Measurements from ENCODE around the gene RPL36A. TPM values are rescaled to one million over a fixed set of nuclear protein-coding genes. Genes with fewer than 3 reads are reported as not detected.

RPL36A gene
- total and polyA plus RNA-seq, 2 of the 13 experiments (the other 11 are each of a cell fraction or from before 2014, with no cell fraction given) = 1,152 to 1,716 TPM

DNA sequence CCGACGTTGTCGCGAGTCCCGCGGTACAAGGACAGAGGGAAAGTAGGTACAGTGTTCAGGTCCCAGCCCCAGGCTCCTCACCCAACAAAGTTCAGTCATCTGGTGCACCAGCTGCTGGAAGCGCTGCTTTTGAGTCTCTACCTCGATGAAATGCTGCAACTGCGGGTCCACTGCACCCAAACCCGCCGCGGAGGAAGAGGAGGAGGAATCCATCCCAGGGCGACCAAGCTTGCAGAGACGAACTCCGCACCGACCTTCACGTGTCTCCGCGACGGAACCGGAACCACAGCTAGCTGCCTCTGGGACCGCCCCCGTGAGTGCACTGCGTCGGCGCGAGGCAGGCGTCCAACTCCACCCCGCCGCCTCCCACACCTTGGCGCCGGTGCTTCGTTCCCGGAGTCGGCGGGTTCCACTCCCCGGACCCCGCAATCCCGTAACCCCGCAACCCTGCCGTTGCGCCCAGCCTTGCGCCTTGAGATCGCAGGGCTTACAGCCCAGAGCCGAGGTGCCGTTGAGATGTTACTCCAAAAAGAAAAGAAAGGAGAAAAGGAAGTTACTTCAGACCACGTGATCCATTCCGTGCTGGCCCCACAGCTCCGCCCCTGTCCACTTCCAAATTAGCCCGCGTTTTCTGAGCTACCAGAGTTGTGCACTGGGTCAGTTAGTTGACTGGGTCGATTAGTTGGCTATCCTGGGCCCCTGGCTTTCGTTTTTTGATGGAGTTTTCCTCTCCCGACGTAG, 42.2 kb upstream of the RPL36A start, which contains the start of gene TIMM8A (continued):
- TF ChIP-seq ZNF710 (CRISPR knock-in tag; IDR thresholded peaks at IDR 0.05; ENCODE audit: borderline replicate concordance) = no peak
- peak; percentile 72; the same call in 1 of the 2 replicates for TF ChIP-seq MXD1 (CRISPR knock-in tag; IDR thresholded peaks at IDR 0.05)
- TF ChIP-seq ZNF136 (CRISPR knock-in tag; IDR thresholded peaks at IDR 0.05; ENCODE audit: low read depth) = no peak
- no peak; the same call in 1 of the 2 replicates for TF ChIP-seq PATZ1 (CRISPR knock-in tag; IDR thresholded peaks at IDR 0.05)
- TF ChIP-seq MED13 (CRISPR knock-in tag; IDR thresholded peaks at IDR 0.05) = no peak
- no peak for TF ChIP-seq ZFP90 (CRISPR knock-in tag; IDR thresholded peaks at IDR 0.05; ENCODE audit: borderline replicate concordance)
- no peak for TF ChIP-seq NPAS2 (CRISPR knock-in tag; IDR thresholded peaks at IDR 0.05; ENCODE audit: borderline replicate concordance)
- TF ChIP-seq MEIS1 (CRISPR knock-in tag; IDR thresholded peaks at IDR 0.05; ENCODE audit: borderline replicate concordance) = no peak
- 0 out of 2 replicates have a peak, but pooled peaks have one; percentile 16 for TF ChIP-seq ISL2 (CRISPR knock-in tag; IDR thresholded peaks at IDR 0.05)
- no peak for TF ChIP-seq ZNF333 (CRISPR knock-in tag; IDR thresholded peaks at IDR 0.05; ENCODE audit: borderline replicate concordance)
- no peak for TF ChIP-seq ZNF720 (CRISPR knock-in tag; IDR thresholded peaks at IDR 0.05)
- no peak for TF ChIP-seq ZNF496 (CRISPR knock-in tag; IDR thresholded peaks at IDR 0.05; ENCODE audit: insufficient replicate concordance)
- TF ChIP-seq KDM3A (CRISPR knock-in tag; IDR thresholded peaks at IDR 0.05; ENCODE audit: low read depth) = no peak; the same call in 1 of the 2 replicates
- TF ChIP-seq ZNF331 (CRISPR knock-in tag; IDR thresholded peaks at IDR 0.05) = 0 out of 2 replicates have a peak, but pooled peaks have one; percentile 23
- TF ChIP-seq, protein P1, sequence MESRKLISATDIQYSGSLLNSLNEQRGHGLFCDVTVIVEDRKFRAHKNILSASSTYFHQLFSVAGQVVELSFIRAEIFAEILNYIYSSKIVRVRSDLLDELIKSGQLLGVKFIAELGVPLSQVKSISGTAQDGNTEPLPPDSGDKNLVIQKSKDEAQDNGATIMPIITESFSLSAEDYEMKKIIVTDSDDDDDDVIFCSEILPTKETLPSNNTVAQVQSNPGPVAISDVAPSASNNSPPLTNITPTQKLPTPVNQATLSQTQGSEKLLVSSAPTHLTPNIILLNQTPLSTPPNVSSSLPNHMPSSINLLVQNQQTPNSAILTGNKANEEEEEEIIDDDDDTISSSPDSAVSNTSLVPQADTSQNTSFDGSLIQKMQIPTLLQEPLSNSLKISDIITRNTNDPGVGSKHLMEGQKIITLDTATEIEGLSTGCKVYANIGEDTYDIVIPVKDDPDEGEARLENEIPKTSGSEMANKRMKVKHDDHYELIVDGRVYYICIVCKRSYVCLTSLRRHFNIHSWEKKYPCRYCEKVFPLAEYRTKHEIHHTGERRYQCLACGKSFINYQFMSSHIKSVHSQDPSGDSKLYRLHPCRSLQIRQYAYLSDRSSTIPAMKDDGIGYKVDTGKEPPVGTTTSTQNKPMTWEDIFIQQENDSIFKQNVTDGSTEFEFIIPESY (CRISPR knock-in tag; IDR thresholded peaks at IDR 0.05) = no peak
- TF ChIP-seq CTCF (CRISPR knock-in tag; IDR thresholded peaks at IDR 0.05) = no peak
- TF ChIP-seq HDAC6 (IDR thresholded peaks at IDR 0.05; ENCODE audit: low read depth, low read length) = no peak
- no peak for TF ChIP-seq SYNCRIP (IDR thresholded peaks at IDR 0.05; ENCODE audit: insufficient read depth, low read depth, low read length)
- no peak for TF ChIP-seq CEBPG (CRISPR knock-in tag; IDR thresholded peaks at IDR 0.05)
- no peak for TF ChIP-seq NCOA1 (CRISPR knock-in tag; IDR thresholded peaks at IDR 0.05)
